CD14-positive monocyte (primary cell): ENCODE data around the gene CCM2. TPM values are rescaled to one million over a fixed set of nuclear protein-coding genes. Genes with fewer than 3 reads are reported as not detected.

Source experiments
- DNase-seq, 3 donors: peaks; one replicate each; pipeline ENCODE4 v3.0.0-alpha.2; 2011 to 2022
- H2AFZ ChIP-seq: 2 replicates; pipeline ENCODE4 v1.6.0; 2012; ENCODE audit warnings: mild to moderate bottlenecking, low read depth, low read length, inconsistent platforms; ENCODE audit not compliant: insufficient read depth, poor library complexity, severe bottlenecking
- H3K27ac ChIP-seq, 2 donors: 1 replicate in 1 of 2; 2 replicates in 1 of 2; pipeline ENCODE4 v1.5.1; 2012 to 2013; ENCODE audit warnings: low read length in 2 of 2, control low read depth in 1 of 2, inconsistent platforms in 1 of 2, low read depth in 1 of 2, mild to moderate bottlenecking in 1 of 2
- H3K27me3 ChIP-seq, 2 donors: one replicate each; pipeline versions ENCODE4 v1.6.0 to v1.6.1; 2011 to 2013; ENCODE audit warnings: low read length in 2 of 2; ENCODE audit not compliant: control insufficient read depth in 2 of 2, insufficient read depth in 2 of 2
- H3K36me3 ChIP-seq, 2 donors: replicated peaks in 1 of 2; 1 replicate in 1 of 2; 2 replicates in 1 of 2; pipeline versions ENCODE4 v1.5.1 to v1.6.1; 2012 to 2013; ENCODE audit warnings: low read length in 2 of 2, control low read depth in 1 of 2, inconsistent platforms in 1 of 2, mild to moderate bottlenecking in 1 of 2; ENCODE audit not compliant: insufficient read depth in 2 of 2, control insufficient read depth in 1 of 2
- H3K4me1 ChIP-seq, 2 donors: 1 replicate in 1 of 2; 2 replicates in 1 of 2; pipeline versions ENCODE4 v1.5.1 to v1.6.1; 2012 to 2013; ENCODE audit warnings: low read length in 2 of 2, control low read depth in 1 of 2, inconsistent platforms in 1 of 2, mild to moderate bottlenecking in 1 of 2, moderate library complexity in 1 of 2; ENCODE audit not compliant: insufficient read depth in 2 of 2, control insufficient read depth in 1 of 2
- H3K4me2 ChIP-seq: replicated peaks from 2 replicates; pipeline ENCODE3; 2012; ENCODE audit warnings: low read length, moderate library complexity, mild to moderate bottlenecking; ENCODE audit not compliant: poor library complexity, severe bottlenecking; ENCODE audit errors: extremely low read depth
- H3K4me3 ChIP-seq, 3 experiments: fragments of 200-600 bp in 1 of 3; sonication (generic) in 1 of 3; replicated peaks in 1 of 3; 1 replicate in 2 of 3; 2 replicates in 1 of 3; pipeline ENCODE4 v1.5.1; 2011 to 2013; ENCODE audit warnings: low read length in 3 of 3, mild to moderate bottlenecking in 3 of 3, control low read depth in 2 of 3, low read depth in 2 of 3, inconsistent platforms in 1 of 3, moderate library complexity in 1 of 3
- H3K79me2 ChIP-seq: 2 replicates; pipeline ENCODE4 v1.6.0; 2012; ENCODE audit warnings: mild to moderate bottlenecking, control low read depth, inconsistent platforms, low read length, moderate library complexity; ENCODE audit not compliant: insufficient read depth
- H3K9ac ChIP-seq: 2 replicates; pipeline ENCODE4 v1.6.0; 2017; ENCODE audit warnings: low read length, mild to moderate bottlenecking; ENCODE audit not compliant: insufficient read depth, poor library complexity, severe bottlenecking
- H3K9me3 ChIP-seq, 2 donors: replicated peaks in 1 of 2; 1 replicate in 1 of 2; 2 replicates in 1 of 2; pipeline versions ENCODE4 v1.5.1 to v1.6.1; 2012 to 2013; ENCODE audit warnings: low read length in 2 of 2, control low read depth in 1 of 2; ENCODE audit not compliant: control insufficient read depth in 1 of 2, insufficient read depth in 1 of 2
- H4K20me1 ChIP-seq: 2 replicates; pipeline ENCODE4 v1.6.0; 2012; ENCODE audit warnings: mild to moderate bottlenecking, low read length, control low read depth, moderate library complexity; ENCODE audit not compliant: insufficient read depth
- H3K27ac Mint-ChIP-seq, 7 donors: one replicate each; pipeline ENCODE4 v1.8.0; 2020; ENCODE audit warnings: mild to moderate bottlenecking in 7 of 7, mixed read lengths in 7 of 7, moderate library complexity in 6 of 7, inconsistent platforms in 2 of 7
- H3K27me3 Mint-ChIP-seq, 3 donors: one replicate each; pipeline ENCODE4 v1.8.0; 2021 to 2022; ENCODE audit warnings: low read depth in 3 of 3, mild to moderate bottlenecking in 3 of 3, mixed read lengths in 3 of 3, moderate library complexity in 3 of 3, inconsistent platforms in 1 of 3
- H3K36me3 Mint-ChIP-seq, 2 donors: one replicate each; pipeline ENCODE4 v1.8.0; 2020; ENCODE audit warnings: mixed read lengths in 2 of 2, inconsistent platforms in 1 of 2, mild to moderate bottlenecking in 1 of 2
- H3K4me1 Mint-ChIP-seq: one replicate; pipeline ENCODE4 v1.8.0; 2020; ENCODE audit warnings: mild to moderate bottlenecking, mixed read lengths
- H3K4me3 Mint-ChIP-seq, 2 donors: one replicate each; pipeline ENCODE4 v1.8.0; 2020; ENCODE audit warnings: mild to moderate bottlenecking in 2 of 2, mixed read lengths in 2 of 2, moderate library complexity in 1 of 2
- H3K9me3 Mint-ChIP-seq, 7 donors: one replicate each; pipeline ENCODE4 v1.8.0; 2020 to 2022; ENCODE audit warnings: mixed read lengths in 7 of 7, mild to moderate bottlenecking in 6 of 7, moderate library complexity in 6 of 7, inconsistent platforms in 2 of 7
- CTCF ChIP-seq: fragments of 200-600 bp; IDR thresholded peaks from one replicate; pipeline ENCODE4 v1.8.0; 2022; ENCODE audit warnings: antibody characterized with exemption, mild to moderate bottlenecking
- WGBS: methylation state at CpG from one replicate; pipeline ENCODE4 v1.1.5; 2013; ENCODE audit warnings: missing lambda C conversion rate; ENCODE audit not compliant: insufficient coverage; 5-methylcytosine and 5-hydroxymethylcytosine counted together
- intact Hi-C, 2 donors: fragments of 100-400 bp; cut with micrococcal nuclease; formaldehyde crosslinking; loops; one replicate each; pipeline versions ENCODE4 v1.15.0 to v1.15.1; 2023
- polyA plus RNA-seq, 3 donors: library from polyadenylated mRNA; depleted of rRNA in 1 of 3; unstranded in 2 of 3; stranded (reverse) in 1 of 3; fragments of 300-500 nt in 2 of 3; fragments of >200 nt in 1 of 3; fragmentation: Illumina TruSeq in 2 of 3; gene quantifications; 1 replicate in 2 of 3; 2 replicates in 1 of 3; pipeline ENCODE4 v1.2.3, GENCODE V29; 2012 to 2021

Gene CCM2
- polyA plus RNA-seq, 3 donors = 38.5 to 102 (median 51.4) TPM

- Histone ChIP-seq H3K79me2 (no peaks in the 10 kb centered on the region), H3K27me3 (no peaks in the 10 kb centered on the region), H3K4me1 (no peaks in the 10 kb centered on the region), H3K27ac (no peak overlapping the region), H4K20me1 (no peaks in the 10 kb centered on the region), H3K36me3 (no peaks in the 10 kb centered on the region), H3K9me3 (no peaks in the 10 kb centered on the region), H3K4me3 (no peak overlapping the region), H2AFZ (no peak overlapping the region), H3K9ac (no peak overlapping the region), H3K4me2 (no peak overlapping the region)
- TF ChIP-seq CTCF = no peak
- Mint-ChIP-seq H3K27ac (no peak overlapping the region), H3K27me3 (peaks cover 0 to 11% (median 2%) of the 10 kb centered on the region in 3 donors), H3K4me3 (no peak overlapping the region), H3K36me3 (no peaks in the 10 kb centered on the region), H3K9me3 (peaks cover 0 to 8% (median 0%) of the 10 kb centered on the region in 7 donors), H3K4me1 (peaks cover 5% of the 10 kb centered on the region)
- intact Hi-C loops = no loop called here
- WGBS = 91% methylated on average over 15 of the region's 16 CpGs
- no peak for DNase-seq
Measured at GRCh38 chr7:45122975-45123860, 123.2 kb downstream of the CCM2 start.

DNA sequence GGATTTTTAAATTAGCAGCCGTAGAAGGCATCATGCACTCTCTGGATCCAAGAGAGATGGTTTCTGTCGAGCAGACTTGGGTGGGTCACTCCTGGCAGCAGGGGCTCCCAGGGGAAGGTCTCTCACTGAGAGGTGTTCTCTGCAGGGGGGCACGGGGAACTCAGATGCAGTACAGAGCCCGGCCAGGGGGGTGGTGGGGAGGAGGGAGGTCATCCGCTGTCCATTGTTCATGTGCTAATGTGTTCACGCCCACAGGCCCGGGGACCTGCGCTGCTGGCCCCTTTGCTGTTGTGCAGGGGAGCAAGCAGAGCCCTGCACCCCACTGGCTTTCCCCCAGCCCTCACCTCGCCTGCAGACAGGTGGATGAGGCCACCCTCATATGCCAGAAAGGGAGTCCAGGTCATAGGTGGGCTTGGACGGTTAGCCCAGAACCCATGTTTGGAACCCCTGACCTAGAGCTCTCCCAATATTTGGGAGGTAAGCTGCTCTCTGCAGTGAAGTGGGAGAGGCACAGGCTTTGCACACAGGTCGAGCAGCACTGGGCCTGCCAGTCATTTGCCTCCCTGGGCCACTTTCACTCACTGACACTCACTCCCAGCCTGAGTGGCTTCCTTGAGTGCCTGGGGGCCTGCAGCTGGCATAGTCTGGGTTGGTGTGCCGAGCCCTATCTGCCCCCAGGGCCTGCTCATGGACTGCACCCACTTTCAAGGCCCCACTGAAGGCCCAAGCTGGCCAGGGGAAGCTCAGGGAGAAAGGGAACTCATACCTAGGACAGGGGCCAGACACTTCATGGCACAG is 124.1 kb downstream of the CCM2 start:
- peaks cover 0 to 6% (median 2%) of the 10 kb centered on the region in 3 donors for H3K27me3 Mint-ChIP-seq
- Histone ChIP-seq H3K79me2 (no peaks in the 10 kb centered on the region), H2AFZ (no peak overlapping the region), H3K36me3 (no peaks in the 10 kb centered on the region), H3K4me2 (no peak overlapping the region), H3K4me1 (no peaks in the 10 kb centered on the region), H3K27me3 (no peaks in the 10 kb centered on the region), H3K27ac (no peak overlapping the region), H3K9me3 (no peaks in the 10 kb centered on the region), H3K4me3 (no peak overlapping the region), H3K9ac (no peak overlapping the region), H4K20me1 (no peaks in the 10 kb centered on the region)
- H3K4me3 Mint-ChIP-seq = no peak overlapping the region
- DNase-seq = no peak
- no peaks in the 10 kb centered on the region for H3K36me3 Mint-ChIP-seq
- H3K4me1 Mint-ChIP-seq = peaks cover 5% of the 10 kb centered on the region
- intact Hi-C loops = no loop called here
- no peak for TF ChIP-seq CTCF
- H3K9me3 Mint-ChIP-seq = peaks cover 0 to 8% (median 0%) of the 10 kb centered on the region in 7 donors
- WGBS = 98% methylated on average over 9 of the region's 12 CpGs
- no peak overlapping the region for H3K27ac Mint-ChIP-seq
